ENCODE measurements around the gene C12orf42.

The C12orf42 gene

DNA sequence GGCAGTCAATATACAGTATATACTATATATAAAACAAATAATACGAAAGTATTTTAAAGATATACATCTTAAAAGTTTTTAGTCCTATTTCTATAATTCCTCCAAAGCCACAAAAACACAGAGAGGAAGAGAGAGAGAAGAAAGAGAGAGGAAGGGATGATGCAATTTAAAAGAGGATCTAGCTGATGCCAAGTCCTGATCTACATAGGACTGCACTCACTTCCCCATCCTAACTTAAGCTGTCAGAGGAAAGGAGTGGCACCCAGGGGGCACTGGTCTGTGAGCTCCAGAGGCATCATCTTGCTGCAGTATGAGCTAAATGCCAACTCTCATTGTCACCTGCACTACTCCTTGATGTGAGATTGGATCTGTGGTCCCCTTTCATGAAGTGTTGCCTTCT, 95.8 kb downstream of the C12orf42 start:
- TF ChIP-seq, protein P1, sequence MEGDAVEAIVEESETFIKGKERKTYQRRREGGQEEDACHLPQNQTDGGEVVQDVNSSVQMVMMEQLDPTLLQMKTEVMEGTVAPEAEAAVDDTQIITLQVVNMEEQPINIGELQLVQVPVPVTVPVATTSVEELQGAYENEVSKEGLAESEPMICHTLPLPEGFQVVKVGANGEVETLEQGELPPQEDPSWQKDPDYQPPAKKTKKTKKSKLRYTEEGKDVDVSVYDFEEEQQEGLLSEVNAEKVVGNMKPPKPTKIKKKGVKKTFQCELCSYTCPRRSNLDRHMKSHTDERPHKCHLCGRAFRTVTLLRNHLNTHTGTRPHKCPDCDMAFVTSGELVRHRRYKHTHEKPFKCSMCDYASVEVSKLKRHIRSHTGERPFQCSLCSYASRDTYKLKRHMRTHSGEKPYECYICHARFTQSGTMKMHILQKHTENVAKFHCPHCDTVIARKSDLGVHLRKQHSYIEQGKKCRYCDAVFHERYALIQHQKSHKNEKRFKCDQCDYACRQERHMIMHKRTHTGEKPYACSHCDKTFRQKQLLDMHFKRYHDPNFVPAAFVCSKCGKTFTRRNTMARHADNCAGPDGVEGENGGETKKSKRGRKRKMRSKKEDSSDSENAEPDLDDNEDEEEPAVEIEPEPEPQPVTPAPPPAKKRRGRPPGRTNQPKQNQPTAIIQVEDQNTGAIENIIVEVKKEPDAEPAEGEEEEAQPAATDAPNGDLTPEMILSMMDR (IDR thresholded peaks at IDR 0.05; ENCODE audit: low read depth, low read length), result 0 out of 2 replicates have a peak, but pooled peaks have one; percentile 6
- Histone ChIP-seq H3K4me1 (peaks cover 6% of the 10 kb centered on the region; the same call in 1 of the 2 replicates), H3K27me3 (no peaks in the 10 kb centered on the region), H3K36me3 (no peaks in the 10 kb centered on the region), H3K4me3 (ENCODE audit: low read depth, low read length) (no peak overlapping the region), H3K9me3 (no peaks in the 10 kb centered on the region; the same call in 1 of the 2 replicates)
- DNase-seq, result no peak

DNA sequence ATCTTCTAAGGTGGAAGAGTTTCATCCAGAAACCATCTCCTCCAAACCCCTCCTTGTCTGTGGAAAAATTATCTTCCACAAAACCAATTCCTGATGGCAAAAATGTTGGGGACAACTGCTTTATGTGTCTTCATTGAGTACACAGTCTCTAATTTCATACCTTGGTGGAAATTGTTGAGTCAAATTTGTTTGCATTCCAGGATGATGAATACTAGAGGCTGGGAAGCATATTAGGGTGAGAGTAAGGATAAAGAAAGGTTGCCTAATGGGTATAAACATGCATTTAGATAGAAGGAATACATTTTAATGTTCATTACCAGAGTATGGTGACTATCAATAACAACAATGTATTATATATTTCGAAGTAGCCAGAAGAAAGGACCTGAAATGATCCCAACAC, 98.2 kb downstream of the C12orf42 start:
- peaks cover 8% of the 10 kb centered on the region; the same call in 1 of the 2 replicates for H3K4me1 ChIP-seq
- no peaks in the 10 kb centered on the region; the same call in 1 of the 2 replicates for H3K9me3 ChIP-seq
- TF ChIP-seq, protein P1 (IDR thresholded peaks at IDR 0.05; ENCODE audit: low read depth, low read length), result no peak
- no peak for DNase-seq
- no peaks in the 10 kb centered on the region for H3K27me3 ChIP-seq
- H3K36me3 ChIP-seq, result no peaks in the 10 kb centered on the region
- no peak overlapping the region for H3K4me3 ChIP-seq (ENCODE audit: low read depth, low read length)

- Histone ChIP-seq H3K4me1 (peaks cover 14% of the 10 kb centered on the region), H3K27me3 (no peaks in the 10 kb centered on the region), H3K36me3 (no peaks in the 10 kb centered on the region), H3K4me3 (ENCODE audit: low read depth, low read length) (no peak overlapping the region), H3K9me3 (no peaks in the 10 kb centered on the region; the same call in 1 of the 2 replicates)
- DNase-seq, result no peak
- TF ChIP-seq, protein P1 (IDR thresholded peaks at IDR 0.05; ENCODE audit: low read depth, low read length), result no peak
Observed at GRCh38 chr12:103392722-103393121, 103.0 kb downstream of the C12orf42 start.

GRCh38 chr12:103391103-103391502, 104.7 kb downstream of the C12orf42 start:
- Histone ChIP-seq H3K9me3 (no peaks in the 10 kb centered on the region; the same call in 1 of the 2 replicates), H3K27me3 (no peaks in the 10 kb centered on the region), H3K36me3 (no peaks in the 10 kb centered on the region), H3K4me1 (peaks cover 12% of the 10 kb centered on the region), H3K4me3 (ENCODE audit: low read depth, low read length) (no peak overlapping the region)
- TF ChIP-seq, protein P1 (IDR thresholded peaks at IDR 0.05; ENCODE audit: low read depth, low read length), result no peak
- no peak for DNase-seq

- H3K9me3 ChIP-seq, result no peaks in the 10 kb centered on the region
- H3K36me3 ChIP-seq, result no peaks in the 10 kb centered on the region
- H3K4me1 ChIP-seq, result peaks cover 10% of the 10 kb centered on the region
- TF ChIP-seq, protein P1 (IDR thresholded peaks at IDR 0.05; ENCODE audit: low read depth, low read length), result no peak
- no peaks in the 10 kb centered on the region for H3K27me3 ChIP-seq
- DNase-seq, result peak; percentile 16
- no peak overlapping the region for H3K4me3 ChIP-seq (ENCODE audit: low read depth, low read length)
Observed at GRCh38 chr12:103387385-103387784, 108.4 kb downstream of the C12orf42 start.

DNA sequence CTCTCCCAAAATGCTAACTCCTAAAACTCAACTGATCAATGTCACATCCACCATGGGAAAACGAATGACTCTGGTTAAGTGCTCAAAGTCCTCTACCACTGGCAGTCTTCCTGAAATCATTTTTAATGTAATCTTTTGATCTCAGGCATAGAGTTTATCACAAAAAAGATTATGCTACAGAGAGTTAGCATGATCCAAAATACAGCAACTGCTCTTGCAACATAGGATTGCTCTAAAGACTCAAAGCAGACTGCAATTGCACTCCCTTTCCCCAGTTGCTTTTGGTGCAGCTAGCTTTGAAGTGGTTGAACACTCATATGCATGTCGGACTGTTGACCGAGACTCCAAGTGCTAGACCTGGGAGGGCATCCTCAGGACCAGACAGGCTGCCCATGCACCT, 109.3 kb downstream of the C12orf42 start:
- H3K4me3 ChIP-seq (ENCODE audit: low read depth, low read length), result no peak overlapping the region
- TF ChIP-seq, protein P1 (IDR thresholded peaks at IDR 0.05; ENCODE audit: low read depth, low read length), result no peak
- peaks cover 10% of the 10 kb centered on the region for H3K4me1 ChIP-seq
- H3K9me3 ChIP-seq, result no peaks in the 10 kb centered on the region; the same call in 1 of the 2 replicates
- no peaks in the 10 kb centered on the region for H3K36me3 ChIP-seq
- H3K27me3 ChIP-seq, result no peaks in the 10 kb centered on the region
- DNase-seq, result no peak

All from BE2C (cell line).